ENCODE data around the gene RAPH1.
"Not testable (repeated sequence)": the region's sequence is repeated elsewhere in the genome, so short reads cannot be mapped to it uniquely, and the experiment has no call there.

RAPH1 gene

DNA sequence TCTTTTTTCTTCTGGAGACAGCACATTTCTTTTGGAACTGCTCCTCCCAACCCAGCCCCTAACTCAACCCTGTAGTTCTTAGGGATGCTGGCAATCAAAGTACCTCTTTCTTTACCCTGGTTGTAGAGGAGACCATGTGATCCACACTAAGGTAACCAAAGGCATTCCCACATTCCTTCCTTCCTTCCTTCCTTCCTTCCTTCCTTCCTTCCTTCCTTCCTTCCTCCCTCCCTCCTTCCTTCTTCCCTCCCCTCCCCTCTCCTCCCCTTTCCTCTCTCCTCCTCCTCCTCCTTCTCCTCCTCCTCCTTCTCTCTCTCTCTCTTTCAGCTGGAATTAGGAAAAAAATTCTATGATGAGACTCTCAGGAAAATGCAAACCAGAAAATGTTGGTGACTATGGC, 13.8 kb upstream of the RAPH1 start:
- no peak for DNase-seq (ENCODE audit: low read depth)

DNA sequence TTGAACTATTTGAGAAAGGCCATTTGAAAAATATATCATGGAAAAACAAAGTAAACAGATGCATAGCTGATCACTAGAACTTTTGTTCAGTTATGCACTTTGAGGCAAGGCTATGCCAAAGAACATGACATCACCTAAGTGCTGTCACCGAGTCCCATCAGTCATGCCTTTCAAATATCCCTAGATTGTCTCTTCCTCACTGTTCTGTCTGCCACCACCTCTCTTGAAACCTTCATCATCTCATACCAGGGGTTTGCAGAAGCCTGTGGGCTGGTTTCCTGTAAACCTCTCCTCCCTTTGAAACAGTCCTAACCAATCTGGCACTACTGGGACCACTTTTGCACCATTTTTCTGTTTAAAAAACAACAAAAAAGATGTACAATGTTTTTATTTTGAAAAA, 12.3 kb upstream of the RAPH1 start:
- no peak for DNase-seq (ENCODE audit: low read depth)

DNA sequence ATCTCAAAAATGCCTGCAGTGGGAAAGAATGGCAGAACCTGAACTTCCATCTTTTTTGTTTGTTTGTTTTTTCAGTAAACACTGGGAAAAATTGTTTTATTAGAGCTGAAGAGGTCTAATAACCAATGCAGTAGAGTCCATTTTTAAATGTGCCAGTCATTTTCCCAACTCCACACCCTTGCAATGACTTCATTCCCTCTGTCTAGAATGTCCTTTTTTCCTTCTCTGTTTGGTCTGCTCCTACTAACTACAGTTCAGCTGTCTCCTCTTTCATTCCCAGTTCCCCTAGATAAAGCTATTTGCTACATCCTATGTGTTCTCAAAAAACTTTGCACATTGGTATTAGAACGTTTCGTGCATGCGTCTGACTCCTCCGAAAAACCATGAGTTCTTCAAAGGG, 9.3 kb upstream of the RAPH1 start:
- DNase-seq (ENCODE audit: low read depth) = no peak

DNA sequence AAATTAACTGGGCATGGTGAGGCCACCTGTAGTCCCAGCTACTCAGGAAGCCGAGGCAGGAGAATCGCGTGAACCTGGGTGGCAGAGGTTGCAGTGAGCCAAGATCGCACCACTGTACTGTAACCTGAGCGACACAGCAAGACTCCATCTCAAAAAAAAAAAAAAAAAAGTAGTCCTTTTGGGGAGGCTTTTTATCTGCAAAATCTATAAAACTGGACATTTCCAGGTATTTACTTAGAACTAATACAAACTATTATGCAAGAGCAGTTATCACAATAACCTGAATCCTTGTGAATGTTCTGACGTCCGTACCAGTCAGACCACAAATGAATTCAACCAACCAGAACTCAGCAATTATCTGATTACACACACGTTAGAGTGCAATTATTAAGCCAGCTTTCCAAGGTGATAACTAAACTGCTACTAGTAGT, 8.8 kb upstream of the RAPH1 start:
- DNase-seq (ENCODE audit: low read depth) = no peak

DNA sequence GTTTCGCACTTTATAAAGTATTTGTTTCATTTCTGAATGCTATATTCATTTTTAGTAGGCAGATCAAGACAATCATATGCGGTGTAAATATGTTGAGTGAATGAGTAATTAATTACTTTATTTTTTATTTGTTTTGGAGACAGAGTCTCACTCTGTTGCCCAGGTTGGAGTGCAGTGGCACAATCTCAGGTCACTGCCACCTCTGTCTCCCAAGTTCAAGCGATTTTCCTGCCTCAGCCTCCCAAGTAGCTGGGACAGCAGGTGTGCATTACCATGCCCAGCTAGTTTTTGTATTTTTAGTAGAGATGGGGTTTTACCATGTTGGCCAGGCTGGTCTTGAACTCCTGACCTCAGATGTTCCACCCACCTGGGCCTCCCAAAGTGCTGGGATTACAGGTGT, 5.5 kb upstream of the RAPH1 start:
- DNase-seq (ENCODE audit: low read depth) = not testable (repeated sequence)

DNA sequence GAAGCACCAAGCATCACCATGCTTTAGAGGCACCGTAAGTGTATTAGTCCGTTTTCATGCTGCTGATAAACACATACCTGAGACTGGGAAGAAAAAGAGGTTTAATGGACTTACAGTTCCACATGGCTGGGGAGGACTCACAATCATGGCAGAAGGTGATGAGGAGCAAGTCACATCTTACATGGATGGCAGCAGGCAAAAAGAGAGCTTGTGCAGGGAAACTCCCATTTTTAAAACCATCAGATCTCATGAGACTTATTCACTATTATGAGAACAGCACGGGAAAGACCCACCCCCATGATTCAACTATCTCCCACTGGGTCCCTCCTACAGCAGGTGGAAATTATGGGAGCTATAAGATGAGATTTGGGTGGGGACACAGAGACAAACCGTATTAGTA, 3.1 kb upstream of the RAPH1 start:
- not testable (repeated sequence) for DNase-seq (ENCODE audit: low read depth)

DNA sequence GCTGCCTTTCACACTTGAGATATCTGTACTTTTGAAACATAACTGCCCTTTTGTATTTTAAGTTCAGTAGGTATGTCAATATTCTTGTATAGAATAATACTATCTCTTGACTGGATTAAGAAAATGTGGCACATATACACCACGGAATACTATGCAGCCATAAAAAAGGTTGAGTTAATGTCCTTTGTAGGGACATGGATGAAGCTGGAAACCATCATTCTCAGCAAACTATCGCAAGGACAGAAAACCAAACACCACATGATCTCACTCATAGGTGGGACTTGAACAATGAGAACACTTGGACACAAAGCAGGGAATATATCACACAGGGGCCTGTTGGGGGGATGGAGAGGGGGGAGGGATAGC, 1.5 kb upstream of the RAPH1 start:
- DNase-seq (ENCODE audit: low read depth) = not testable (repeated sequence)

DNA sequence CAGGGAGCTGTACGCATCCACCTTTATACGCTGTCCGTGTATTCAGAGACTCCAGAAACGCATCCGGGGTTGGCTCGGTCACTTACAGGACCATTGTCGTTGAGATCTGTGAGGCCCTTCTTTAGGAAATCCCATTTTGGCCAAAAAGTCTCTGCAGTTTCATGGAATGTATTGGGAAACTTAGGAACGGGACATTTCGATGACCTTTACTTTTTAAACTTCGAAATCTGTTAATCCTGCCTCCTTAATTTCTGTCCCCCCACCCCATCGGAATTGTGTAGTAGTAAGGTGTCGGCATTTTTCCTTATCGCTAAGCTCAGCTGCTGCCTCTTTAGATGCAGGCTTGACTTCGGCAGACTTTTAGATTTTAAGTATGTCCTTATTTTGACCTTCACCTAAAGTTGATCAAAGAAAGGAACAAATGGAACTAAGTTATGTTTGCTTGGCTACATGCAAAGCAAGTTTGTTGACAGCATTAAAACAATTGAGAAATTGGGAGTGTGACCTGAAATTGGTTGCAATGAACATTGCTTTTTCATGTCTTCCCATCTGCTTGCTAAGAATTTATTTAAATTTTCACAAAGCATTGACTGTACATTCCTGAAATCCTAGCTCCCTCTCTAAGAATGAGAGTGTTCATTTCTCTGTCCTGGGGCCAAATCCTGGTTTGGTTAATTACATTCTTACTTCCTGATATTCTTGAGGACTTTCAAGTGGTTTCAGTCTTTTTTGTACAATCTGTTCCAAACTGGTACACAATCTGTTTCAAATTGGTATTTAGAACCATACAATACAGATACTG, 884 bp upstream of the RAPH1 start:
- DNase-seq (ENCODE audit: low read depth) = peak; percentile 37

DNA sequence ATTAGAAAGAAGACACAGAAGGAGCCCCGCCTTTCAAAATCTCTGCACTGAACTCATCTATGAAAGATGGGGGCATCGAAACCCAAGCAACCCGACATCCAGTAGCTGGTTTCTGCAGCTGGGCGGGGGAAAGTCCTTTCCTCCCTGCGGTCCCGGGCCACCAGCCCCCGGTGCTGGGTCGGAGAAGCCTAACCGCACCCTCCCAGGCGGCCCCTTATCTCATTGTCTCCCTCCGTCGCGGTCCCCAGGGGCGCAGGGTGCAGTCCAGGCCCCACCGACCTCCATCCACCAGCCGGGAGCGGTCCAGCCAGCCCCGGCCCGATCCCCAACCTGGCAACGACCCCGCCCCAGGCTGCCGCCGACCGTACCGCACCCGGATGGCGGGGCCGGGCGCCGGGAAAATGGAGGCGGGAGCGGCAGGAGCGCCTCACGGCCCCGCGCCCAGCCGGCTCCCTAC, 452 bp downstream of the RAPH1 start:
- DNase-seq (ENCODE audit: low read depth) = no peak

DNA sequence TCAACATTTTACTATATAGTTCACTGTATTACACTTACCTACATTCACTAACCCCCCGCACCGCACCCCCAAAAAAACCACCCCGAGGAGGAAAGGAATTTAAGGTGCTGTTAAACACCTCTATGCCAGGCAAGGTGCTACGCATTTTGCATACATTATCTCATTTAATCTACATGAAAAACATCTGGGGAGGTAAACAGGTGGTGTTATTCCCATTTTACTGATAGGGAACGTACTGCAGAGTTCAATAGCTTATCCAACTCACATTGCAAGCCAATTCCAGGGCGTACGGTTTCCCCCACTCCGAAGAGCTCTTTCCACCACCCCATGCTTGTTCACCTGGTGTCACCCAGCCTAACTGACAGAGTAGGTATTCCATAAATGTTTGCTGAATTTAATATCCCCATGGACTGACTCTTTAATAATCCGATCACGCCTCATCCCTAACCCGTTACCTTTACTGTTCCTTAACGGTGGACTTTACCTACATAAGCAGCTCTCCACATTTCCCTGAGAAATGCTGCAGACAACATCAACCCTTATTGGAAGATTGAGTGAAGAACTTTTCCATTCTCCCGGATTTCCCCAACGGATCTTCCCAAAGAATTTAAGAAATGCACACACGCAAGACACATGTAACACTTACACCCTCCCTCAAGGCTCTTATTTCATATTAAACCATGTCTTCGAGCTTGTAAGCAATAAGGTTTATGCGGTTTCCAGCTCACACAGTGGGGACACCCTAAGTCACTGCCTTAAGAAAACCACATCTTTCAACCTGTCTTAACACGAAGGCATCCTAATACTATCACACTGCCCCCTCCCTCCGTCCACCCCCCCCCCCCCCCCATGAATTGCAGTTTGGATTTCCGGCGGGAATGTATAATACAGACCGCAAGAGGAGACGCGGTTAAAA, 1.2 kb downstream of the RAPH1 start:
- DNase-seq (ENCODE audit: low read depth) = peak; percentile 28

DNA sequence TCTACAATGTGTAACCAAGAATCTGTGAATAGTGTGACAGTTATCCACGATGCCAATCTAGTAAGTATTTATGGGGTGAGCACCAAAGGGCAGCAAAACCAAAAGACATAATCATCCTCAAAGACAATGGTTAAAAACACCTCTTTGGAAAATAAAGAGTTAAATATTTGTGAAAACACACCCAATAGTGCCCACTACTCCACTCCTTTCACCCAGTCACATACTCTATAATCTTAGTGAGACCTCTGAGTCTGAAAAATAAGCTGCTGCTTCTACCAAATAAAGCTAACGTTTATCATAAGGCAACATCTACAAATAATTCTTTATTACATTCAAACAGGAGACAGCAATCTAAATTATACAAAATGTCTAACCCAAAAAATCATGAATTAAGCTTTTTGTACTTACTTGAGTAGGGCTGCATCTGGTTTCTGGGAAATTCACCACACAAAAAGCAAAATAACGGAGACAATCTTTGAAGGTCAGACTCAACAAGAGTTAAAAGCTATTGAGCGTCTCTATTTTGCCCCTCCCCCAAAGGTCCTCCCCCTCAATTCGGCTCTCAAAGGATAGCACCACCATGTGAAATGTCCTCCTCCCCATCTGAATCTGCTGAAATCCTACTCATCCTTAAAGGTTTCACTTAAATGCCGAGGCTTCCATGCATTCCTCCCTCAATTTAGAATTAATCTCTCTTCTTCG, 2.0 kb downstream of the RAPH1 start:
- no peak for DNase-seq (ENCODE audit: low read depth)

DNA sequence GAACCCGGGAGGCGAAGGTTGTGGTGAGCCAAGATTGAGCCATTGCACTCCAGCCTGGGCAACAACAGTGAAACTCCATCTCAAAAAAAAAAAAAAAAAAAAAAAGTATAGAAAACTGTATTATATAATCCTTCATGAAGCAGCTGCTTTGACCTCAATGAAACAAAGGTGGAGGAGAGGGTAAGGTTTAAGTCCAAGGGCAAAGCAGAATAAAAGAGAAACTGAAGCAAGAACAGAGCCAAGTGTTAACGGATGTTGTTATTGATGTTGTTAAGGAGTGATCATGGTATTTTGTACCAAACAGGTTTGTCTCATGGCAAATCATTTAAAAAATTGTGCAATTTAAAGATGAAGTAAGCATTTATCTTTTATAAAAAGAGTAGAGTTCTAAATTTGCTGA, 7.4 kb downstream of the RAPH1 start:
- no peak for DNase-seq (ENCODE audit: low read depth)

DNA sequence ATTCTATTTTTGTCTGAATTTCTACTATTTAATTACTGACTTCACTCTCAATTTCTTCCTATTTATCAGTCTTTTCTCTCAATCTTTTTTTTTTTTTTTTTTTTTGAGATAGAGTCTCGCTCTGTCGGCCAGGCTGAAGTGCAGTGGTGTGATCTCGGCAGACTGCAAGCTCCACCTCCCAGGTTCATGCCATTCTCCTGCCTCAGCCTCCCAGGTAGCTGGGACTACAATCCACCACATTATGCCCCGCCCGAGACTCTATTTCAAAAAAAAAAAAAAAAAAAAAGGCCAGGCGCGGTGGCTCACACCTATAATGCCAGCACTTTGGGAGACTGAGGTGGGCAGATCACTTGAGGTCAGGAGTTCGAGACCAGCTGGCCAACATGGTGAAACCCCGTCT, 21.8 kb downstream of the RAPH1 start:
- not testable (repeated sequence) for DNase-seq (ENCODE audit: low read depth)

DNA sequence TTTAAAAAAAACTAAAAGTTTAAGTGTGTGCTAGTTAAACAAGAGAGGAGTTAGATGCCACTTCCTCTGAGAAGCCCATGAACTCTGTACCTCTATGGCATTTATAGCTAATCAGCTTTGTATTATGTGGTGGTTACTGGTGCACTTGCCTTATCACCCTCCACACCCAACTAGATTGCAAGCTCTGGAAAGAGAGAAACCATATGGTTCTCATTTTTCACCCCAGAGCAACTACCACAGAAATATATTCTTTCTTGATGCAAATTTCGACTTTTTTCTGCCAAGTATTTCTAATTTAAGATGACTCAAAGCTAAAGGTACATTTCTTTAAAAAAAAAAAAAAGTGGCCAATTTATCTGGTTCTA, 24.2 kb downstream of the RAPH1 start:
- DNase-seq (ENCODE audit: low read depth) = no peak

DNA sequence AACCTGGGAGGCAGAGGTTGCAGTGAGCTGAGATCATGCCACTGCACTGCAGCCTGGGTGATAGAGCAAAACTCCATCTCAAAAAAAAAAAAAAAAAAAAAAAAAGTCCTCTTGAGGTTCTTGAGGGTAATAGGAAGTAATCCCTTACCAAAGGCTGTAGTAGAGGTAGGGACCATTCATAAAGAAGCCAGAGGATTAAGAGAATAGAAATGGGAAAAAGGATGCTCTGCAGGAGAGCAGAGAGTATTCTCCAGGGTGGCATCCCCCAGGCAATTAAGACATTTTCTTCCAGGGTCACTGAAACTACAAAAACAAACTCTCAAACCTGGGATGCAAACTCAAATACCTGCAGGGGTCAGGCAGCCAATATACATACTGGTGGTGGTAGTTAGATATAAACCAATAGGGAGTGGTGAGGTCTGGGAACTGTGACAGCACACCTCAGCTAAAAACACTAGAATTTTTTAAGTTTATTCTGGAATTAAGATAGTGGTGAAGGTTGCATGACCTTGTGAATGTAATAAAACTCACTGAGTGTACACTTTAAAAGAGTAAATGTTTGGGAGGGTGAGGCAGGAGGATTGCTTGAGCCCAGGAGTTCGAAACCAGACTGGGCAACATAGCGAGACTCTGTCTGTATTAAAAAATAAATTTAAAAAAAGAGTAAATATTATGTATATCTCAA, 24.7 kb downstream of the RAPH1 start:
- DNase-seq (ENCODE audit: low read depth) = no peak

DNA sequence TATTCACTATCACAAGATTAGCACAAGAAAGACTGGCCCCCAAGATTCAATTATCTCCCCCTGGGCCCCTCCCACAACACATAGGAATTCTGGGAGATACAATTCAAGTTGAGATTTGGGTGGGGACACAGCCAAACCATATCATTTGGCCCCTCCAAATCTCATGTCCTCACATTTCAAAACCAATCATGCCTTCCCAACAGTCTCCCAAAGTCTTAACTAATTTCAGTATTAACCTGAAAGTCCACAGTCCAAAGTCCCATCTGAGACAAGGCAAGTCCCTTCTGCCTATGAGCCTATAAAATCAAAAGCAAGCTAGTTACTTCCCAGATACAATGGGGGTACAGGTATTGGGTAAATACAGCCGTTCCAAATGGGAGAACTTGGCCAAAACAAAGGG, 31.6 kb downstream of the RAPH1 start:
- not testable (repeated sequence) for DNase-seq (ENCODE audit: low read depth)

DNA sequence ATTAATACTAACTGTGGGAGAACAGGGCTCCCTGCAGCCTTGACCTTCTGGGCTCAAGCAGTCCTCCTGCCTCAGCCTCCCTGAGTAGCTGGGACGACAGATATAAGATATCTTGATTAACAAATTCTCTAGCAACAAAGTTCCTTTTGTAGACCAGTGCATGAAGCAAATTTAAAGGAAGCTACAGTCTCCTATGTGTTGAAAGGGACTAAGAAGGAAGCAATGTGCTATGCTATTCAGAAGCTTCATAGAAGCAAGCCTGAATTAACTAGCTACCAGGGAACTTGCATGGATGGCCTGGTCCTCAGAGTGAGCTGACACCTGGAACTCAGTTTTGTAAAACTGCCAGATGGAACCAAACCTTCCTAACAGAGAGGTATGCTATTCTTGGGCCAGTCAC, 33.2 kb downstream of the RAPH1 start:
- no peak for DNase-seq (ENCODE audit: low read depth)

DNA sequence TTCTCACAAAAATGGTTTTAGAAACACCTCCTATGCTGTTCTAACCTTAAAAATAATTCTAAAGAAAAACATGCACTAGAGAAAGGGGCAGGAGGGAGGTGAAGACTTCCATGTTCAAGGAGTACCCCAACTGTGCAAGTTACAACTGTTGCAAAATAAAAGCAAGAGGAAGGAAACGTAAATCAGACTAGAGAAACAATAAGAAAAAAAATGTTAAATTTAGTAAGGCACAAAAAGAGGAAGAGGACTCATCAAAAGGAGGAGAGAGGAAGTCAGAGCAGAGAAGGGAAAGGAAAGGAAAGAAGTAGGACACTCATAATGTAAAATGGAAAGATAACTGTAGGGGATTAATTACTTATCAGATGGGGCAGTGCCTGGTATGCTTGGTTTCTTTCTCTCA, 34.1 kb downstream of the RAPH1 start:
- DNase-seq (ENCODE audit: low read depth) = no peak

DNA sequence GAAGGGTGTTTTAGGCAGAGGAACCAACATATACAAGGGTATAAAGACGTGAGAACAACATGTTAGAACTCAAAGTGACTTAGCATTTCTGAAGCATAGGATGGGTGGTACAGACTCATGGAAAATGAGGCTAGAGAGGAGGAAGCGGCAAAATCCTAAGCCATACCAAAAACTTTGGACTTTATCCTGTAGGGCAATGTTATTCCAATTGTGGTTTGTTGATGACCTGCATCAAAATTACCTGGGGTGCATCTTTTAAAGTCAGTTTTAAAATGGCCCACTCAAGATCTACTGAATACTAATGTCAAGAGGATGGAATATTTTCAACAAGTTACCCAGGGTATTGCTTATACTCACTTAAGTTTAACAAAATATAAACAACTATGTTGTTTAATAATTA, 34.8 kb downstream of the RAPH1 start:
- no peak for DNase-seq (ENCODE audit: low read depth)

DNA sequence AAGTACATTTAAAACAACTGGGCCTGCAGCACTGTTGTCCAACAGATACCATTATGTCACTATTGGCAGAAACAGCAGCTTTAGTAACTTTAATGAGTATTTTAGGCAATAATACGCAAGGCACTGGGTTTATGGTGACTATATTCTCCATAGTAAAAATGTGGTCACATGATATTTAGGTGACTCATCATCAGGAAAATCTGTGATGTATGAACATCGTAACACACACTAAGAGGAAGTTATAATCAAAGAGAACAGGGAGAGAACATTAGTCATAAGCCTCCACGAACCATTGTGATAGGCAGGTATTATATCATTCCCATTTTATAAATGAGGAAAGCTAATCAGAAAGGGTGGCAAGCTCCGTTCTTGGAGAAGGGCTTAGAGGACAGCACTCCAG, 36.9 kb downstream of the RAPH1 start:
- DNase-seq (ENCODE audit: low read depth) = peak; percentile 27

DNA sequence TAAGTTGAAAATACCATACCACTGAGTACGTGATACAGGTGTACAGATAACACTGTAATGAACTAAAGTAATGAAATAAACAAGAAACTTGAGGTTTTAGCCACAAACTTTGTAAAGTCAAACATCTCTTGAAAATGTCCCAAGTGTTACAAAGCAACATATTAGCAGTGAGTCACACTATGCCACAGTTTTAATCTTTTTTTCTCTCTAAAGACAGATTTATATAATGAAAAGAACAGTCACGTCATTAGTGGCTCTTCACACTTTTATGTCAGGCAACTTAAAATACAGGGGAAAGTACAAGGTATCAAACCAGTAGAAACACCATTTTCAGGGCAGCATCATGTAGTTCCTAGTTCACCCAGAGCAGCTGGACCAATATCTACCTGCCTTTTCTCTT, 42.1 kb downstream of the RAPH1 start:
- DNase-seq (ENCODE audit: low read depth) = no peak

DNA sequence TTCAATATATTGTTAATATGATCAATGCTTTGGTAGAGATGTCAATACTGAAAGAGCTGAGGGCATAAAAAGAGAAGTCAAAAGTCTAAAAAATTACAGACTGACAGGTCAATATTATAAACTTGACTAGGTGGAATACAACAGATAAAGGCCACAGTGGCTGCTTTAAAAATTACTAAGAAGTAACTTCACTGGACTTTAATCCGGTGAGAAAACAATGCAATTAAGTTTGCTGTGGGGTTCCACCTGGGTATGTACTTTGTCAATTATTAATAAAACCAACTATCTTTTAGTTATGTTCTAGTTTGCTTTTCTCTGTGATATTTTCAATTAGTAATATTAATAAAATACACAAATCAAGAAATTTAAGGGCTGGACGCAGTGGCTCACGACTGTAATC, 44.7 kb downstream of the RAPH1 start:
- DNase-seq (ENCODE audit: low read depth) = no peak
